RCC 7860 (cell line): ENCODE measurements around the gene IGSF22.

Source experiments
- DNase-seq: peaks from one replicate; pipeline ENCODE4 v3.0.0-alpha.2; 2015; ENCODE audit warnings: low spot score
- FAIRE-seq: peaks from 2 replicates; lab custom pipeline; 2012; peaks lifted over from hg19 to GRCh38; lab: Jason Lieb, UNC

Gene IGSF22

GRCh38 chr11:18715476-18715875 lies 10.5 kb downstream of the IGSF22 start:
- no peak for FAIRE-seq
- DNase-seq = no peak

- no peak for DNase-seq
- FAIRE-seq = no peak
Observed at GRCh38 chr11:18714443-18714780, 11.6 kb downstream of the IGSF22 start.

GRCh38 chr11:18713646-18714442 lies 12.1 kb downstream of the IGSF22 start:
- FAIRE-seq = no peak
- no peak for DNase-seq

- DNase-seq = no peak
- FAIRE-seq = no peak
Observed at GRCh38 chr11:18710545-18710944, 15.4 kb downstream of the IGSF22 start.

- no peak for DNase-seq
- FAIRE-seq = no peak
Observed at GRCh38 chr11:18709414-18709813, 16.6 kb downstream of the IGSF22 start.

GRCh38 chr11:18707811-18708340 lies 18.1 kb downstream of the IGSF22 start:
- DNase-seq (no peak), FAIRE-seq (no peak)

- FAIRE-seq (no peak), DNase-seq (no peak)
Observed at GRCh38 chr11:18706330-18707243, 19.4 kb downstream of the IGSF22 start.

GRCh38 chr11:18705651-18706281 lies 20.2 kb downstream of the IGSF22 start:
- no peak for FAIRE-seq
- DNase-seq = no peak

GRCh38 chr11:18704698-18705097 lies 21.3 kb downstream of the IGSF22 start:
- DNase-seq (no peak), FAIRE-seq (no peak)

- FAIRE-seq (no peak), DNase-seq (no peak)
Observed at GRCh38 chr11:18704045-18704645, 21.8 kb downstream of the IGSF22 start.

GRCh38 chr11:18703001-18703763 lies 22.8 kb downstream of the IGSF22 start:
- DNase-seq (no peak), FAIRE-seq (no peak)

- DNase-seq (no peak), FAIRE-seq (no peak)
Observed at GRCh38 chr11:18701614-18702216, 24.3 kb downstream of the IGSF22 start.

- FAIRE-seq = no peak
- DNase-seq = no peak
Observed at GRCh38 chr11:18700872-18701271, 25.1 kb downstream of the IGSF22 start.

GRCh38 chr11:18700375-18700774 lies 25.6 kb downstream of the IGSF22 start:
- no peak for FAIRE-seq
- no peak for DNase-seq

GRCh38 chr11:18699848-18700261 lies 26.1 kb downstream of the IGSF22 start:
- FAIRE-seq = no peak
- no peak for DNase-seq

GRCh38 chr11:18699269-18699596 lies 26.8 kb downstream of the IGSF22 start:
- DNase-seq = no peak
- no peak for FAIRE-seq

GRCh38 chr11:18698341-18699268 lies 27.4 kb downstream of the IGSF22 start, which contains the start of gene TMEM86A:
TMEM86A (plus strand) TSS chr11:18698779; CDS start chr11:18698887, 108 bp downstream.
- DNase-seq = peak; percentile 22
- no peak for FAIRE-seq

GRCh38 chr11:18697576-18697975 lies 28.4 kb downstream of the IGSF22 start:
- DNase-seq (no peak), FAIRE-seq (no peak)
